GM19397 (cell line): ENCODE measurements around the gene SYMPK.
"Not testable (repeated sequence)": the region's sequence is repeated elsewhere in the genome, so short reads cannot be mapped to it uniquely, and the experiment has no call there.

Experiments
- ATAC-seq: cut with Tn5 transposase; IDR thresholded peaks from one replicate; pipeline ENCODE4 v1.9.1; 2021; ENCODE audit warnings: mild to moderate bottlenecking, moderate library complexity; ENCODE audit not compliant: unreplicated experiment

SYMPK gene

GRCh38 chr19:45862564-45863334 lies at the start of gene SYMPK:
Gene SYMPK (minus strand): TSS chr19:45863147. CDS start chr19:45854495, 8,652 bp downstream.
- ATAC-seq: peak; percentile 91

GRCh38 chr19:45911291-45911690 lies 48.3 kb upstream of the SYMPK start:
- no peak for ATAC-seq

DNA sequence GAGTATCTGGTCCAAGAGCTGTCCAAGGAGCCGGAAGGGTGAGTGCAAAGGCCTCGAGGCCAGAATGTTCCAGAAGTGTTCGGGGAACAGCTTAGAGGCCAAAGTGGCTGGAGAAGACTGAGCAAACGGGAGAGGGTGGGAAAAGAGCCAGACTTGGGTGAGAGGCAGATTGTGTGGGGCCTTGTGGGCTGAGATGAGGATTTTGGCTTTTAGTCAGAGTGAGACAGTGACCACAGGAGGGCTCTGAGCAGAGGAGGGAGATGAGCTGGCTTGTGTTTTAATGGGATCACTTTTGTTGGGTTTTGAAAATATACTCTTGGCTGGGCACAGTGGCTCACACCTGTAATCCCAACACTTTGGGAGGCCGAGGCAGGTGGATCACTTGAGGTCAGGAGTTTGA lies 46.0 kb upstream of the SYMPK start:
- no peak for ATAC-seq

GRCh38 chr19:45906221-45906620 lies 43.3 kb upstream of the SYMPK start:
- no peak for ATAC-seq

DNA sequence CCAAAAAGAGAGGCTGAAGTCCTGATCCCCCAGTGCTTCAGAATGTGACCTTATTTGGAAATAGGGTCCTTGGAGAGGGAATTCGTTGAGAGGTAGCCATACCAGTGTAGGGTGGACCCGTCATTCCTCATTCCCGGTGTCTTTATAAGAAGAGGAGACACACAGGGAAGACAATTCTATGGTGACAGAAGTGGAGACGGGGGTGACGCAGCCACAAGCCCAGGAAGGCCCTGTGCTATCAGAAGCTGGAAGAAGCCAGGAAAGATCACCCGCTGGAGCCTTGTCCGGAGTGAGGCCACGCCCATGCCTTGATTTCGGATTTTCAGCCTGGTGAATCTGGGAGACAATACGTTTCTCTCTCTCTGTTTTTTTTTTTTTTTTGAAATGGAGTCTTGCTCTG lies 42.1 kb upstream of the SYMPK start:
- ATAC-seq: no peak

DNA sequence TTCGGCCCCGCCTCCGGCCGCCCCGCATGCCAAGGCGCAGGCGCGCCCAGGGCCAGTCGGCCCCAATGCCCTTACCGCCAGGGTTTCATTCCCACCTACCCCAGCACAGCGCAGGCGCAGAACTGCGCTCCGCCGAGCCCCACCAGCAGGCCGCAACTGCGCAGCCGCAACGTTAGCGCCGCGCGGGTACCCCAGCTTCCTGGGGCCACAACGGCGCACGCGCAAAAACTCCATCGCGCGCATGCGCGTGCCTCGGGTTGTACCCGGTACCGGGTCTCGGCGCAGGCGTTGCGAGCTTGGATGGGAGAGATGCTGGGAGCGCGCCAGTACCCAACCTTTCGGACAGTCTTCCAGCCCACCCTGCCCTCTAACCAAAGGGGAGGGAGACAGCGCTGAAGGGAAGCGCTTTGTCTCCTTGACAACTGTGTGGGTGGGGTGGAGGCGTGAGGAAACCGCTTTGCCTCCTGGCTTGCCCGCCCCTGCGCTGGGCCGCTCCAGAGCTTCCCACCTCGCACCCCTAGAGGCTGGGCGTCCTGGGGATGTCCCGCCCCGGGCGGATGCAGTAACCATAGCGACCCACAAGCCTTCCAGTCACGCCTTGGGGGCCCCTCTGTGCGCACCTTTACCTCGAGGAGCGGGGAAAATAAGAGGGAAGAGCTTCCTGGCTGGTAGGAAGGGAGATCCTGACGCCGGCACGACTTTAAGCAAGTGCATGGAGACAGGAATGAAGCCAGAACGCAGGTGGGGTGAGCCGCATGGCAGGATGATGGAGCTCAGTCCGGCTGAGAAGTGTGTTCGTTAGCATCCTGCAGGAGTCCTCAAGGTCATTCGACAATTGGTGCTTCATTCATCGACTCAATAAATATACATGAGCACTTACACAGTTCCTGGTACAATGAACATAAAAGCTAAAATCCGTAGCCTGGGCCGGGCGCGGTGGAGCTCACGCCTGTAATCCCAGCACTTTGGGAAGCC lies 40.0 kb upstream of the SYMPK start:
- peak; percentile 89 for ATAC-seq

DNA sequence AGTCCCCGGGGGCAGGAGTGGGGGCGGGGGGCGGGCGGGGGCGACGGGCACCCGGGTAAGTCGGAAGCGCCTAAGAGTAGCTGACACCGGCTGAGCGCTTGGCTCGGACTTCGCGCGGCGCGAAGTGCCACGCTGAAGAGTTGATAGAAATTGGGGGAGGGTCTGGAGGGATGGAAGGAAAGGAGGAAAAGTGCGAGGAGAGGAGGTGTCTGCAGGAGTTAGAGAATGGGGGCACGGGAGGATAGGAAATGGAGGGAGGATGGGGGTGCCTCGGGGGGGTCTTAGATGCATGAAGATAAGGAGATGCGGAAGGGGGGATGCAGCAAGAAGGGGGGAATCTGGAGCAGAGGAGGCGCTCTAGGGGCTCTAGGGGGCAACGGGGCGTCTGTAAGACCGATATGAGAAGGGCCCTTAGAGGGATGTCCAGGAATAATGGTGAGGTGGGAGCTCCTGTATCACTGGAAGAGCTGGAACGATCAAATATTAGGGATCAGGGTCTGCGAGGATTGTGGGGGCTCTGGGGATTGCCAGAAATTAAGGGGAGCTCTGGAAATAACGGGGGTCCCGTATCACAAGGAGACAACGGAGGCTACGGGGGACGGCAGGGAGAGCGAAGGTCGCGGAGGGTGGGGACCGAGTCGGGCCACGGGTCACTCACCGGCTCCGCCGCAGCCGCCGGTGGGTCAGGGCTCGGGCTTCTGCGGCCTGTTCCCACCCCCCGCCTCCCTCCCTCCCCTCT lies 39.1 kb upstream of the SYMPK start, which contains the start of gene MYPOP:
MYPOP (minus strand) TSS at position 702 of the 739 bp plus-strand sequence. CDS start 840 bp downstream, outside the sequence.
- ATAC-seq: no peak

DNA sequence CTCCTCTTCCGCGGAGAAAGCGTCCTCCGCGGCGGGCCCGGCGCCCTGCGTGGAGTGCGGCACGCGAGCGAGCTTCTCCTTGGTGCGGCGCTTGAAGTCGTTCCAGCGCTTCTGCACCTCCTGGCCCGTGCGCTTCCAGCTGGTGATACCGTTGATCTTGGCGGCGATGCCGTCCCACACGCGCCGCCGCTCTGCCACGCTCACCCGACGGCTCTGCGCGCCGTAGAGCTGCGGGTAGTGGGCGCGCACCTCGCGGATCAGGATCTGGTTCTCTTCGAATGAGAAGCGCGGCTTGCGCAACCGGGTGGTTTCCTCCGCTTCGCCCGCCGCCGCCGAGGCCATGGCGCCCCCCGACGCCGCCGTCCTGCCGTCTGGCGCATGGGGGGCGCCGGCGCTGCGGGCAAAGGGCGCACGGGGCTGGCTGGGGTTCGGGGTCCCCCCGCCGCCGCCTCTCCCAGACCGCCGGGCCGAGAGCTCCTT lies 38.5 kb upstream of the SYMPK start:
- ATAC-seq: no peak

GRCh38 chr19:45900738-45901431 lies 37.9 kb upstream of the SYMPK start:
- ATAC-seq: no peak

- ATAC-seq: no peak
Measured at GRCh38 chr19:45899919-45900589, 37.1 kb upstream of the SYMPK start.

- no peak for ATAC-seq
Measured at GRCh38 chr19:45899253-45899652, 36.3 kb upstream of the SYMPK start.

DNA sequence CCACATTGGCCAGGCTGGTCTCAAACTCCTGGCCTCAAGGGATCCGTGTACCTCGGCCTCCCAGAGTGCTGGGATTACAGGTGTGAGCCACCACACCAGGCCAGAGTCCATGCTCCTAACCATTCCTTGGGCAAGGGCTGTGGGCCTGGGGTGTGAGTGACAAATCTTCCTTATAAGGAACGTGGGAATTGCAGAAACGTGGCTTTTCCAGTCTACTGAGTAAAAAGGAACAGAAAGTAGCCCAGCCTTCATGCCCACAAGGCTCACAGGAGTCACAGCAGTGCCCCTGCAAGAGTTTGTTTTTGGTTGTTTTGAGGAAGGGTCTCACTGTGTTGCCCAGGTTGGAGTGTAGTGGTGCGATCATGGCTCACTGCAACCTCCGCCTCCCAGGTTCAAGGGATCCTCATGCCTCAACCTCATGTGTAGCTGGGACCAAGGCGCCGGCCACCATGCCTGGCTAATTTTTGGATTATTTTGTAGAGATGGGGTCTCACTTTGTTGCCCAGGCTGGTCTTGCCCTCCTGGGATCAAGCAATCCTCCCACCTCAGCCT lies 34.4 kb upstream of the SYMPK start:
- ATAC-seq: no peak

- not testable (repeated sequence) for ATAC-seq
Measured at GRCh38 chr19:45895983-45896599, 33.1 kb upstream of the SYMPK start.

DNA sequence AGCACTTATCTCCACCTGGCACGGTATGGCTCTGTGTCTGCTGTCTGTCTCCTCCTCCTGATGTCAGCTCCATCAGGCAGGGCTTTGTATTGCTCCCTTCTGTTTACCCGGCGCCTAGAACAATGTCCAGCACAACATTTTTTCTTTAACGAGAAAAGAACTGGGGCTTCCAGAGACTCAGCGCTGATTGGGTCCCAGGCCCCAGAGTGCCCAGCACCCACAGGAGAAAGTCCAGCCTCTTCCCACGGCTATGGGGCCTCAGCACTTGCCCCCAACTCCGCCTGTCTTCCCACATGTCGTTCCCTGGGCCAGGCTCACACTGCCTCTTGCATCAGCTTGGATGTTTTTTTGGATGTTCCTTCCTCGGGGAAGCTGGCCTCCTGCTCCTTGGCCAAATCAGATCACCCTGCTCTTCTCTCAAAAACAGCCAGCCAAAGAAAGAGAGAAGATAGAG lies 32.6 kb upstream of the SYMPK start:
- no peak for ATAC-seq

- no peak for ATAC-seq
Measured at GRCh38 chr19:45890877-45891276, 27.9 kb upstream of the SYMPK start.

DNA sequence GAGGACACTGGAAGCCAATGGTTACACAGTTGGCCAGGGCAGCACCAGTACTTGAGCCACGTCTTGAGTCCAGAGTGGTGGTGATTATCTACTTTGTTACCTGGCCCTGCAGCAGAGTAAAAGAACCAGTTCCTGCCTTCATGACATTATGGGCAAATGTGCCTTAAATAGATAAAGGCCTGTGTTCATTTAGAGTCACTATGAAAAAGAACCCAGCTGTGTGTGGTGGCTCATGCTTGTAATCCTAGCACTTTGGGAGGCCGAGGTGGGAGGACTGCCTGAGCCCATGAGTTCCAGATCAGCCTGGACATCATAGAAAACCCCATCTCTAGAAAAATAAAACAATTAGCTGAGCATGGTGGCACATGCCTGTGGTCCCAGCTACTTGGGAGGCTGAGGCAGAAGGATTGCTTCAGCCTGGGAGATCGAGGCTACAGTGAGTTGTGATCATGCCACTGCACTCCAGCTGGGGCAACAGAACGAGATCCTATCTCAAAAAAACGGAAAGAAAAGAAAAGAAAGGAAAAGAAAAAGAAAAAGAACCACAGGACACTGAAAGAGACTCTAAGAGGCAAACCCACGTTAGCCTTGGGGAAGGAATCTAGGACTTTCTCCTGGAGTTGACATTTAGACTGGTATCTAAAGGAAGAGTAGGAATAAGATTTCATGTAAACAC lies 26.4 kb upstream of the SYMPK start:
- no peak for ATAC-seq

- ATAC-seq: no peak
Measured at GRCh38 chr19:45887200-45887710, 24.3 kb upstream of the SYMPK start.
